ENCODE results near the gene FRYL.

- TF ChIP-seq CTCF (conservative IDR thresholded peaks at IDR 0.05 in 1 of 2, IDR thresholded peaks at IDR 0.05 in 1 of 2; ENCODE audit: low read depth in 1 of 2, low read length in 2 of 2), result no peak
- no peak for TF ChIP-seq EZH2 (IDR thresholded peaks at IDR 0.05; ENCODE audit: low read length, missing control alignments)
These were observed 733 bp downstream of the FRYL start for GRCh38 chr4:48779095-48779997.

All from fibroblast of lung (primary cell).